ENCODE data around the gene INSR. TPM values are rescaled to one million over a fixed set of nuclear protein-coding genes. Genes with fewer than 3 reads are reported as not detected.
"Not testable (repeated sequence)": the region's sequence is repeated elsewhere in the genome, so short reads cannot be mapped to it uniquely, and the experiment has no call there.

Gene INSR
- total RNA-seq, 1 experiment from 2014 or later = 13.7 TPM

- intact Hi-C loops (cut with micrococcal nuclease) = no loop called here
- no TSS peak for BruUV-seq (replicated peaks)
- ChIA-PET CTCF (no interaction called here), POLR2A (ENCODE audit: unreplicated experiment) (no interaction called here)
- H3K36me3 ChIP-seq (ENCODE audit: low read depth, low read length) = no peaks in the 10 kb centered on the region
- no peak overlapping the region for H3K4me2 ChIP-seq (ENCODE audit: low read length)
- ATAC-seq = no peak
- no peak overlapping the region for H2AFZ ChIP-seq (ENCODE audit: low read length)
- no peak overlapping the region for H3K27ac ChIP-seq (ENCODE audit: low read length)
- H3K9me3 ChIP-seq (ENCODE audit: low read length) = no peaks in the 10 kb centered on the region
- H3K27me3 ChIP-seq (ENCODE audit: low read length) = no peaks in the 10 kb centered on the region
- H3K79me2 ChIP-seq (ENCODE audit: low read length) = no peaks in the 10 kb centered on the region
- H3K4me1 ChIP-seq (ENCODE audit: insufficient read depth, low read length) = no peaks in the 10 kb centered on the region
- no peaks in the 10 kb centered on the region for H3K9me2 ChIP-seq (replicated peaks; ENCODE audit: low read length)
- no peaks in the 10 kb centered on the region for H3F3A ChIP-seq (ENCODE audit: low read length, unreplicated experiment)
- no peak for TF ChIP-seq EZH2 (IDR thresholded peaks at IDR 0.05; ENCODE audit: low read length, unreplicated experiment)
- no peak for TF ChIP-seq EZH2phosphoT487 (IDR thresholded peaks at IDR 0.05; ENCODE audit: borderline replicate concordance, low read length)
- TF ChIP-seq CTCF (conservative IDR thresholded peaks at IDR 0.05; ENCODE audit: low read depth, low read length) = no peak
- H3K4me3 ChIP-seq (ENCODE audit: low read length) = no peak overlapping the region
- no peak for DNase-seq
- H3K9ac ChIP-seq (ENCODE audit: low read length) = no peak overlapping the region
- H4K20me1 ChIP-seq (ENCODE audit: low read length) = no peaks in the 10 kb centered on the region
Observed at GRCh38 chr19:7228935-7229541, 65.2 kb downstream of the INSR start.

GRCh38 chr19:7227735-7228134, 66.5 kb downstream of the INSR start:
- H3K36me3 ChIP-seq (ENCODE audit: low read depth, low read length) = no peaks in the 10 kb centered on the region
- H4K20me1 ChIP-seq (ENCODE audit: low read length) = no peaks in the 10 kb centered on the region
- no peaks in the 10 kb centered on the region for H3K4me1 ChIP-seq (ENCODE audit: insufficient read depth, low read length)
- H3K79me2 ChIP-seq (ENCODE audit: low read length) = no peaks in the 10 kb centered on the region
- DNase-seq (no peak), ATAC-seq (no peak)
- TF ChIP-seq EZH2 (IDR thresholded peaks at IDR 0.05; ENCODE audit: low read length, unreplicated experiment) (no peak), CTCF (conservative IDR thresholded peaks at IDR 0.05; ENCODE audit: low read depth, low read length) (no peak), EZH2phosphoT487 (IDR thresholded peaks at IDR 0.05; ENCODE audit: borderline replicate concordance, low read length) (no peak)
- no peak overlapping the region for H3K4me2 ChIP-seq (ENCODE audit: low read length)
- no peaks in the 10 kb centered on the region for H3K27me3 ChIP-seq (ENCODE audit: low read length)
- no peak overlapping the region for H3K9ac ChIP-seq (ENCODE audit: low read length)
- H3K4me3 ChIP-seq (ENCODE audit: low read length) = no peak overlapping the region
- no peaks in the 10 kb centered on the region for H3F3A ChIP-seq (ENCODE audit: low read length, unreplicated experiment)
- H3K9me2 ChIP-seq (replicated peaks; ENCODE audit: low read length) = no peaks in the 10 kb centered on the region
- ChIA-PET POLR2A (ENCODE audit: unreplicated experiment) (no interaction called here), CTCF (no interaction called here)
- intact Hi-C loops (cut with micrococcal nuclease) = no loop called here
- no peak overlapping the region for H2AFZ ChIP-seq (ENCODE audit: low read length)
- BruUV-seq (replicated peaks) = no TSS peak
- H3K9me3 ChIP-seq (ENCODE audit: low read length) = no peaks in the 10 kb centered on the region
- H3K27ac ChIP-seq (ENCODE audit: low read length) = no peak overlapping the region

GRCh38 chr19:7227149-7227548, 67.1 kb downstream of the INSR start:
- H2AFZ ChIP-seq (ENCODE audit: low read length); H3K27me3 ChIP-seq (ENCODE audit: low read length); H3K36me3 ChIP-seq (ENCODE audit: low read depth, low read length); BruUV-seq (replicated peaks); H4K20me1 ChIP-seq (ENCODE audit: low read length); H3K9ac ChIP-seq (ENCODE audit: low read length); DNase-seq; intact Hi-C loops (cut with micrococcal nuclease); ATAC-seq; H3K4me3 ChIP-seq (ENCODE audit: low read length); H3K4me2 ChIP-seq (ENCODE audit: low read length); H3K9me3 ChIP-seq (ENCODE audit: low read length); H3K79me2 ChIP-seq (ENCODE audit: low read length); H3K9me2 ChIP-seq (replicated peaks; ENCODE audit: low read length); H3K27ac ChIP-seq (ENCODE audit: low read length); H3F3A ChIP-seq (ENCODE audit: low read length, unreplicated experiment); H3K4me1 ChIP-seq (ENCODE audit: insufficient read depth, low read length): not testable (repeated sequence)
- POLR2A ChIA-PET (ENCODE audit: unreplicated experiment) = interaction anchor here (0.6 kb wide), 1 partner anchor 112 kb away, joined by 4 read pairs; no protein-coding TSS in a partner anchor
- CTCF ChIA-PET = interaction anchor here (0.7 kb wide), 1 partner anchor 54 kb away, joined by 6 read pairs; no protein-coding TSS in a partner anchor
